HG03135 (cell line): Measurements from ENCODE around the gene DNAJA3.
"Not testable (repeated sequence)": the region's sequence is repeated elsewhere in the genome, so short reads cannot be mapped to it uniquely, and the experiment has no call there.

Source experiments
- ATAC-seq: cut with Tn5 transposase; IDR thresholded peaks from one replicate; pipeline ENCODE4 v1.9.1; 2021; ENCODE audit warnings: mild to moderate bottlenecking, moderate library complexity; ENCODE audit not compliant: unreplicated experiment

DNAJA3 gene

DNA sequence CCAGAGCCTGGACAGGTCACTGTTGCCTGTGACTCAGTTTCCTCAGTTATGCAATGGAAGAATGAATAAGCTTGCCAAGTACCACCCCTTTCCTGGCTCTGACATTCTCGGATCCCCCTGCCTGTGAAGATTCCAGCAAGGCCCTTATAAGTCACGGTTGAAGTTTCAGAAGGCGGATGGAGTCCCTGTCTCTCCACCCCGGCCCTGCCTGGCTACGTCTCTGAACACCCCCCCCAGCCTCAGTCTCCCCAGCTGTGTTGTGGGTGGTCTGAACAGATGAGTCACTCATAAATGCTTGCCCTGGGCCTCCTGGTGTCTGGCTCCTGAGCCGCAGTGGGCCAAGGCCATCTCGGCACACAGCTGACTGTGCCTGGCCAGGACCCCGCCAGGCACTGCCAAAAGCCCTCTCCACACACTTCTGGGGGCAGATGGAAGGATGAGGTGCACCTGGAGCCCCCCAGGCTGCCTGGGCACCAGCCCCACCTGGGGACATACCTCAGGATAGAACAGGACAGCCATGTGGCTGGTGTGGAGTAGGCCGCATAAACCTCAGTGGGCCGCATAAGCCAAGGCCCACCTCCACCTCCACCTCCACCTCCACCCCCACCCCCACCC, 38.6 kb upstream of the DNAJA3 start:
- ATAC-seq = no peak

DNA sequence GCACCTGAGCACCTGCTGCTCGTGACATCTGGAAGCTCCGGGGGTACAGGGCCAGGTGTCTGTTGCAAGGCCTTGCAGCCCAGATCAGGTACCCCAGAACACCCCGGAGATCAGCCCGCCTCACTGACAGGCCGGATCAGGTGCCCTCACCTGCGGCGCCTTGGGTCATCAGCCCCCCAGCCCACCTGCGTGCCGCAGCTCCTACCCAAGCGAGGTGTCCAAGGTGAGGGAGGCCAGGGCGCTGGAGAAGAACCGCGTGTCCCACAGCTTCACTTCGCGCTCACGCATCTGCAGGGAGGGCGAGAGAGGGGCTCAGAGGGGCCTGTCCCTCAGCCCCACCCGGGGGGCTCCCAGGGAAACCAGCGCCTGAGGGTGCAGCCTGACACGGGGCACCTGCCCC, 37.9 kb upstream of the DNAJA3 start:
- ATAC-seq = no peak

DNA sequence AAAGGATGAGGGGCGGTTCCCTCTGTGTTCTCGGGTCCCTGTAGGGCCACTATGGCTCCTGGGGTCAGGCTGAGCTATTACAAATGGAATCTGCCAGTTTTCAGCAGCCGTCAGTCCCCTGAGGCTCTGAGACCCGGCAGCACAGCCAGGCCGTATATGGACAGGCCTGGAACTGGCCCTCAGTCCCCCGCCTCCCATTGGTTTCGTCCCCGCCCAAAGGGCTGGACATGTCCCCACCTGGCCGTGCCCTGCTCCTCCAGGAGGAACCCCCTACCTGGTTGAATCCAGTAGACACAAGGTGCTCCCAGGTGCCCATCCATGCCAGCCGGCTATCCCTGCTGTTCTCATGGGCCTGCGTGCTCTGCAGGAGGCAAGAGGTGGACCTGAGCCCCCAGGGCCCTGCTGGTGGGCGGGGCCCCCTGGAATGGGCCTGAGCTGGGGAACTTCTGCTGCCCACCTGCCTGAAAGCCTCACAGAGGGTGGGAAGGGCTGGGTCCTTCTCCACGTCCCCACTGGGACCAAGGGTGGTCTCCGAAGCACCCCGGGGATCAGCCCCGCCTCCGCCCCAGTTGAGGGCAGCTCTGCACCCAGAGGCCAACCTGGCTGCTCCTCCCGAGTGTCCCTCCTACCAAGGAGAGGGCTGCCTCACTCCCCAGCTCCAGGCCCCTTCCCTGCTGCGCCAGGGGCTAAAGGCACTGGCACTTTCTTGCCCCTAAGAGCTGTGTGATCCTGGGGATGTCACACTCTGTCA, 37.2 kb upstream of the DNAJA3 start:
- no peak for ATAC-seq

DNA sequence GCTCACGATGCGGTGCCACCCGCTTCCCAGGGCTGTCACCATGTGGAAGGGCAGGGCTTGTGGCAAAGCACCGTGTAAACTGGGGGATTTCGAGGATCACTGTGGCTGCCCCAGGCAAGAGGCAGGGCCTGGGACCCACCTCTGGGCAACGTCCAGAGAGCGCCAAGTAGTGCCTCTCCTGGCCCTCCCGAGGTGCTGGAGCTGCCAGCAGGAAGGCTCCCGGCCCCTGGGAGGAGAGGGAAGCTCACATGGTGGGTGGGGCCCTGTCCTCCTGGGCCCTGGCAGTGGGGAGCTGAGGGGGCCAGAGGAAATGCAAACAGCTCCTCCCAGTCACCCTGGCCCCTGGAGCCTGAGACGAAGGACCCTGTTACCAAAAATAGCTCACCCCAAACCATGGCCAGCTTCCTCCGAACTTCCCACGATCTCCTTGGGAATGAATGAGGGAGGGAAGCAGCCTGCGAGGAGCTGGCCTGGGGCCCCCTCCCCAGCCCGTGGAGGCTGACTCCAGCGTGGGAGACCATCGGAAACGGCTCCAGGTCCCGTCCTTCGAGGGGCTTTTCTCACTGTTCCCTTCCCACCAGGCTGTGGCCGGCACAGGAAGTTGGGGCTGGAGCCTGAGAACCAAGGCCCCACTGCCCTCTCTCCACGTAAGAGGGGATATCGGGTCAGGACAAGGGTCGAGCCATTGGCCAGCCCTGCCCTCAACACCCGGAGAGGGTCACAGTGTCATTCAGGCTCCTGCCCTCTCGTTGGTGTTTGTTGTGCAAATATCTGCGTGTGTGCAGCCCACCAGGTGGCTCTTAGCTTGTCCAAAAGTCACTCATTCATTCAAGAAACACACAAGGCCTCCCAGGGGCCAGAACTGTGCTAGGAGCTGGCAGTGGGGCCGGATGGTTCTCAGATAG, 36.4 kb upstream of the DNAJA3 start:
- ATAC-seq = no peak

DNA sequence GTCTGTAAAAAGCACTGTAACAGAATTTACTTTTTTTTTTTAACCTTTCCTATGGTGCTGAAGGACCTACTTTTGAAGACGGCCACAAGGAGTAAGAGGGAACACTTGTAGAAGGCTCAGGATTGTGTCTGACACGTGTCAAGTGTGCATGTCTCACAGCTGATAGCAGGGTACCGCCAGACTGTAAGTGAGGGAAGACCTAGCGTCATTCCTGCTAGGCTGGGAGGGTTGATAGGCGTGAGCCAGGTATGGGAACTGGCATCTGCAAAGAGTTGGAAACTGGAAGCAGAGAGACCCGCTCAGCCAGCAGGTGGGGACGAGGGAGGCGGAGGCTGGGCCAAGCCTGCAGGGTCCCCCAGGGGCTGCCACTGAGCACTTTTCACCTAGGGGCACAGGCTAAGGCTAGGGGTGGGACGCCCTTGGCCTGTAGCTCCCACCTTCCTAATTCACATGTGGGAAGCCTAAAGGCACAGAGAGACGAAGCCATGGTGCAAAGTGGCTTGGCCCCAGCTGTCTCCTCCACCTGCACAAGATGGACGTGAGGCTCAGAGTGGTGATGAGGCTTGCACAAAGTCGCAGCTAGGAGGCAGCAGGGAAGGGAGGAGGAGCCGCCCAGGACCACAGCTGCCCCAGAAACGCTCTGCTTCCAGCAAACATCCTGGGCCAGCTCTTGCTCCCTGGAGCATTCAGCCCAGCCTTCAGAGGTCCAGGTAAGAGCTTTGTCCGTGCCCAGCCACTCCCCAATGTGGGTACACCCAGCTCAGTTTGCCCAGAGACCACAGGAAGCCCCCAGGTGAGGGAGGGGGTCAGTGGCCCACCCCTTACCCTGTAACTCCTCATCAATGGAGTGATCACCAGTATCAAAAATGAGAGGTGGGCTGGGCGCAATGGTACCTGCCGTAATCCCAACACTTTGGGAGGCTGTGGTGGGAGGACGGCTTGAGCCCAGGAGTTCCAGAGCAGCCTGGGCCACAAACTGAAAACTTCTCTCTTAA, 35.1 kb upstream of the DNAJA3 start:
- no peak for ATAC-seq

DNA sequence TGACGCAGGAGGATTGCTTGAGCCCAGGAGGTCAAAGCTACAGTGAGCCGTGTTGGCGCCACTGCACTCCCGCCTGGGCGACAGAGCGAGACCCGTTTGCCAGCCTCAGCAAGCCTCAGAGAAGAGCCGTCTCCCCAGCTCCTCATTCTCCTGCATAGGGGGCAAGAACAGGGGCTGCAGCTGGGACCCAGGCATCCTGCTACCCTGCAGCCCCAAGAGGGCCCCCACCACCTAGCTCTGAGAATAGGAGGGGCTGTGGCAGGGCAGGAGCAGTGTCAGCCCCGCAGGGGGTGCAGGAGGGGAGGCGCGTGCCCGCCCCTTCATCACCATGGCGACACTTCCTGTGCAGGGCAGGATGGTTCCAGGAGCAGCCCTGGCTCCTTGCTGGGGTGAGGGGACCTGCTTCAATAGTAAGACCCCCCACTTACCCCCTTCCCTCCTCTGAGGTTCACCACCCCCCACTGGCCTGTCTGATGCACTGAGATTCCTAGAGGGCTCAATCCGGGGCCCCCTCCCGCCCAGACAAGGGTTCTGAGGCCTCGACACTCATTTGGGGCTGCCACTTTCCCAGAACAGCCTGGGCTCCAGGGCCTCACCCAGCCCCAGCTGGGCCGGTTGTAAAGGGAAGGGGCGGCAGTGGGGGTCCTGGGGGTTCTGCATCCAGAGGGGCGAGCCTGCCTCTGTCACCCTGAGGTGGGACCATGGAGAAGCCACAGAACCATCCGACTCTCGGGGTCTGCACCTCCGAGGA, 33.9 kb upstream of the DNAJA3 start:
- no peak for ATAC-seq

DNA sequence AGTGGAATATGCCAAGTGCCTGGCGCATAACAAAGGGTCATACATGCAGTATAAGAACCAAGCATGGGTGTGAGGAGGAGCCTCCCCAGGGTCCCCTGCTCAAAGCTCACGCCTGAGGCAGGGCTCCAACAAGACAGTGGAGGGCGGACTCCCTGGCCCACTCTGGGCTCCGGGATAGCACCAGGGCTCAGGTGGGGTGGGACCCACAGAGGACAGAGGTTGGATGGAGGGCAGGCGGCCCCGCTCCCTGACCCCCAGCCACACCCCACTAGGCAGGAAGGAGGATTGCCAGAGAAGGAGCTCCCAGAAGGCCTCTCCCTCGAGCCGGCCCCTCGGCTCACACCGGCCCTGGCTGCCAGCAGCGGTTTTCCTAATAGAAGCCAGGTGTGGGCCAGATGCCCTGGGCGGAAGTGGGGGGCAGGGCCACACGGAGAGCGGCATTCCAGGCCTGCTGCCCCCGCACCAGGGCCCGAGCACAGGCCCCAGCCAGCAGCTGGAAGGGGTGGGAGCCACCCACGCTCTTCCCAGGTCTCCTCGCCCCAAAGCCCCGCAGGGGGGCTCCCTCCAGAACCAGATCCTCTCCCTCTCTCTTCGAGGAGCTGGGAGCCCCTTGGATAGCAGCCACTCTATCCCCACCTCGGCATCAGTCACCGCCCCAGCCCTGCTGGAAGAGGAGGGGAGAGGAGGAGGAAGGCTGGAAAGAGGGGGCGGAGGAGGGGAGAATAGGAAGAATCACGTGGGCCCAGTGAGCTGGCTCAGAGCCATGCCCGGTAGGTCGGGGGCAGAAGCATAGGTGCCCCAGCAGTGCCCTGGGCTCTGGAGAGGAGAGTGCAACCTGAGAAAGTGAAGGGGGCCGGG, 33.1 kb upstream of the DNAJA3 start:
- ATAC-seq = no peak

DNA sequence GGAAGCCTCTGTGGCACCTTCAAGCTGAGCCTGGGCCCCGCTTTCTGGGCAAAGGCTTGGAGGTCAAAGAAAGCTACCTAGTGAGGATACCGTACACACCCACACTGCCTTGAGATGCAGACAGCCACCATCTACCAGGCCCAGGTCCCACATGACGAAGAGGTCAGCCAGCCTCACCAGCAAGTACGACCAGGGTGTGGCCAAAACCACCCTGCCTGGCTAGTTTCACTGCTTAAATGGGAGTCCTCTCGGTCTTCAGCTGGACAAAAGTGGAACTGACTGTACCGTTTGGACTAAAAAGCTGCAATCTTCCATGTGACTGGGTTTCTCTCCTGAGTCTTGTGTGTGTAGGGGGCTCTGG, 32.4 kb upstream of the DNAJA3 start:
- ATAC-seq = no peak

DNA sequence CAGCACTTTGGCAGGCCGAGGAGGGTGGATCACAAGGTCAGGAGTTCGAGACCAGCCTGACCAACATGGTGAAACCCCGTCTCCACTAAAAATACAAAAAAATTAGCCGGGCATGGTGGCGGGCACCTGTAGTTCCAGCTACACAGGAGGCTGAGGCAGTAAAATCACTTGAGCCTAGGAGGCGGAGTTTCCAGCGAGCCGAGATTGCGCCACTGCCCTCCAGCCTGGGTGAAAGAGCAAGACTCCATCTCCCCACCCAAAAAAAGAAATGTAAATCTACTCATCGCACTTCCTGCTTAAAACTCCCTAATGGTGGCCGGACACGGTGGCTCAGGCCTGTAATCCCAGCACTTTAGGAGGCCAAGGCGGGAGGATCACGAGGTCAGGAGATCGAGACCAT, 31.8 kb upstream of the DNAJA3 start:
- not testable (repeated sequence) for ATAC-seq

DNA sequence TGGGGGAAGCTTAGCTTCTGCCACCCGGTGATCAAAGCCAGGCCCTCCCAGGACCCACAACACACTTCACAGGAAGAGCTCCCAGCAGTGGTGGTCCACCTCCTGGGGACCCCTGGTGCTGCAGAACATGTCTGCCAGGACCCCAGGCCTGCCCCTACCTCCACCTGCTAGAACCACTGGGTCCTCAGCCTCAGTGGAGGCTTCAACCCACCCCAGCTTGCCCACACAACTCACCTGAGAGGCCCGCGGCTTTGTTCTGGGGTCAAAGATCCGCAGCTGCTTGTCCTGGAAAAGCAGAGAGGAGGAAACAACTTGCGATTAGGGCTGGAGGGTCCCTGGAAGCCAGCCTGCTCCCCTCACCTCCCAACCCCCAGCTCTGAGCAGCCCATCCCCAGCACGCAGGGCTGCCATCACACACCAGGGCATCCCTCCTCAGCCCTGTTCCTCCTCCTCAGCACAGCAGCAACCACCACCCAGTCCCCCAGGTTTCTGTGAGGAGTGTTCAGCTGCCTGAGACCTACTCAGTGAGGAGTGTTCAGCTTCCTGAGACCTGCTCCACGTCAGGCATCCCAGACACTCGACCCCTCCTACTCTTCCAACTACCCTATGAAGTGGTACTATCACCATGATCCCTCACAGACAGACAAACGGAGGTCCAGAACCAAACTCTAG, 30.5 kb upstream of the DNAJA3 start:
- no peak for ATAC-seq

DNA sequence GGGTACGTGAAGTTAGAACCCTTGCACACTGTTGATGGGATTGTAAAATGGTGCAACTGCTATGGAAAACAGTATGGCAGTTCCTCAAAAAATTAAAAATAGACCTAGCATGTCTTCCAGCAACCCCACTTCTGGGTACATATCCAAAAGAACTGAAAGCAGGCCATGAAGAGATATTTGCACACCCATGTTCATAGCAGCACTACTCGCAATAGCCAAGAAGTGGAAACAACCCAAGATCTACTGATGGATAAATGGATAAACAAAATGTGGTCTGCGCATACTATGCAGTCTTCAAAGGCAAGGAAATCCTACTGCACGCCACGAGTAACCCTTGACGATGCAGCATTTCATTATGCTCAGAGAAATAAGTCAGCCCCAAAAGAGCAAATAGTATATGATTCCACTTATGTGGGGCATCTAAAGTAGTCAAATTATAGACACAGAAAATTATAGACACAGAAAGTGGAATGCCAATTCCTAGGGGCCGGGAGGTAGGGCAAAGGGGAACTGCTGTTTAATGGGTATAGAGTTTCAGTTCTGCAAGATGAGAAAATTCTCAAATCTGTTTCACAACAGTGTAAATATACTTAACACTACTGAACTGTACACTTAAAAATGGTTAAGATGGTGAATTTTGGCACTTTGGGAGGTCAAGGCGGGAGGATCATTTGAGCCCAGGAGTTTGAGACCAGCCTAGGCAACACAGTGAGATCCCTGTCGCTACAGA, 26.5 kb upstream of the DNAJA3 start:
- no peak for ATAC-seq

DNA sequence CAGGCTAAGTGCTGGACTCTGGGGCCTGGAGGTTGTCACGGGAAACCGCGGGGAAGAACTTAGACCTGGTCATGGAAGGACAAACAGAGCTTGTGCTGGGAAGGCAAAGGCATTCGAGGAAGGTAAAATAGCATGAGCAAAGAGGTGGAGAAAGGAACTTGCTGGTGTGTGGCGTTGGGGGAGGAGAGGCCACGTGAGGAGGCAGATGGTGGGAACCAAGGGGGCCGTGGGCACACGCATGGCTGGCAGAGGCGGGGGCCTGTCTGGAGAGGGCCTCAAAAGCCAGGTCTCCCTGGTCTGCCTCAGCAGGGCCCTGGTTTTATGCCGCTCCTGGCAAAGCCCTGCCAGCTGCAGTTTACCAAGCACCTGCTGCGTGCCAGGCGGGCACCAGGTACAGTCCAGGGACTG, 24.6 kb upstream of the DNAJA3 start:
- ATAC-seq = no peak

DNA sequence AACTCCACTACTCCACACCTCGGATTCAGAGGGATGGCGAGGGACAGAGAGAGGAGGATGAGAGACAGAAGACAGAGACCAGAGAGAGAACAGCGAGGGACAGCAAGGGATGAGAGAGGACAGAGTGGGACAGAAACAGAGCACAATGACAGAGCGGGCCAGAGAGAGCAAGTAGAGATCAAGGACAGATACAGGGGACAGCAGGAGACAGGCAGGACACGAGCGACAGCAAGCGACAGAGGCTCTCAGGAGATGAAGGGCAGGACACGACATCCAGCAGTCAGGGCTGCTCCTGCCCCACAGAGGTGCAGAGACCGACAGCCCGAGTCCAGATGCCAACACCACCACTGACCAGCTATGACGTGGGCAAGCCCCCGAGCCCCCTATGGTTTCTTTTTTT, 24.2 kb upstream of the DNAJA3 start:
- ATAC-seq = no peak

DNA sequence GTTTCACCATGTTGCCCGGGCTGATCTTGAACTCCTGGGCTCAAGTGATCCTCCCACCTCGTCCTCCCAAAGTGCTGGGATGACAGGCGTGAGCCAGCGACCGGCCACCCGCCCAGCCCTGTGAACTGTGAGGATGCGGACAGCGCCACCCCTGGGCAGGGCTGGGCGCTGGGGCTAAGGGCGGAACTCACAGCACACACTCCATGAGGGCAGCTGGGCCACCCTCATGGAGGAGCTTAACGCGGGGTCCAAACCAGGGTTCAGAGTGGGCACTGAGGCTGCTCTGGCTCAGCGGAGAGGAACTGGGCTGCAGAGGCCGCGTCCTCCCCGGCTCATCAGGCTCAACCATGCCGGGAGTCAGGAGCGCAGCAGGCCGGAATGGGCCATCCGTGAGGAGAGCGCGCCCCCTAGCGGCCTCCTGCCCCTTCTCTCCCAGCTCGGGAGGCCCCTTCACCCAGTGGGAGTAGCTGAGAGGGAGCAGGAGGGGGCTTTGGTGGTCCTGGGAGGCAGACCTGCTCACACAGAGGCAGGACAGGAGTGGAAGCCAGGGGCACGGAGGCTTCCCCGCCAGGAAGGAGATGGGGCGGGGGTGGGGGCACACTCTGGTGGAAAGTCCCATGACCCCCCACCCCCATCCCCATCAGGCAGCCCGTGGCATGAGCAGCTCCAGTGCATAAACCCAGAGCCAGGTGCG, 23.1 kb upstream of the DNAJA3 start:
- no peak for ATAC-seq

DNA sequence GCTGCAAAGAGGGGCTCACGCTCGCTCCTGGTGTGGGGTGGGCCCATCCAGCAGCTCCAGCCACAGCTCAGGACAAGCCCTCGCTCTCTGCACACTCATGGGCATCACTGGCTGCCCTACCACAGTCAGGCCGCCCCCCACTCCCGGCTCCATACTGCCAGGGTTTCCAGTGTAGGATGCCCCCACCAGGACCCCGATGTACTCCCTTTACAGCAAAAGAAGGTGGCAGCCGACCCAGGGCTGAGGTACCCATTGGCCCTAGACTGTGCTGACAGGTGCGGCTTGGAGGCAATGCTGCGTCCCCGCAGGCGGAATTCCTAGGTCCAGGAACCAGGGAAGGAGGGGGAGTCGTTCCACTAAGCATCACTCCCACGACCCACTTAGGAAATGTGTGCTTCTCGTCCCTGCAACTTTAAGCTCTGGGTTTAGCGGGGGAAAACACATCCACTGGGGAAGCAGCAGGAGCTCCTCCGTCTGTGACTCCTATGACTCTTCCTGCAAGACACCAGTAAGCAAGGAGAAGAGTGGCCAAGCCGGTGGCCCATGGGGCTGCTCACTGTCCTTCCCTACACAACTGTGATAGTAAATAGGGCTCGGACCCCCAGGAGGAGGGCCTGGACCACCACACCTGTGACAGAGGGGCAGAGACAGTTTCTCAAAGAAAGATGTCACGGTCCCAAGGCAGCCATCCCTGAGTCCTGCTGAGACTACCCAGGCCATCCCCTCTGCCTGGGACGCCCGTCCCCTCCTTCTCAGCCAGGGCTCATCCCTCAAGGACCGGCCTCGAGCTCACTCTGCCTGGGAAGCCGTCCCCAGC, 22.3 kb upstream of the DNAJA3 start:
- ATAC-seq = no peak

DNA sequence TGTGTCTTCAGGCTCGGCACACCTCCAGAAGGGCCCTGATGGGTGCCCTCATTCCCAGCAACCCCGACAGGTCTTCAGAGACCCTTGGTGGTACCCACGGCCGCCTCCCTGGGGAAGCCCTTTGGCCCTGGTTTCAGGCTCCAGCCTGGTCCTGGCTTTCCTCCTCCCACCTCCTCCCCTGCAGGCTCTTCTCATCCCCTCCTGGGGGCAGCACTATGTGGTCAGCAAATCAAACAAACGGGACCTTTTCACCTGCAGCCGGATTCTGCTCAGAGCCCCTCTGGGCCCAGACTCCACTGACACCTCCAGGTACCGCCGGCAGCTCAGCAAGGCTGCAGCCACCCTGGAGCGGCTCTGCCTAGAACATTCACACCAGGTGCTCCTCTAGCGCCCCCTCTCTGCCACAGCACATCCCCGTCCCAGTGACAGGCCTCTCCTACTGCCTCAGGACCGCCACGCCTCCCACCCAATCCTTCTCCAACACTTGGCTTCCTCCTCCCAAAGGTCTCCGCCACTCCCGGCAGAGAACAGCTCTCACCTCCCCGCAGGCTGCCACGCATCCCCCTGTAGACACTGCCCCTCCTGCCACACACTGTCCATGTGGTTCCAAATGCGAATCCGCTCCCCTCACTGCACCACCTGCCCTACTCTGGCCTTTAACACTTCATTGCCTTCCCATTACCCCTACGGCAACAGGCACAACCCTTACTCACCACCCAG, 21.3 kb upstream of the DNAJA3 start:
- ATAC-seq = no peak
